Fibroblast of lung (primary cell): ENCODE results near the gene CLSTN1. TPM values are rescaled to one million over a fixed set of nuclear protein-coding genes. Genes with fewer than 3 reads are reported as not detected.

Experiments
- DNase-seq, 2 donors: peaks; one replicate each; pipeline versions ENCODE4 v3.0.0 to v3.0.0-alpha.2; 2010; ENCODE audit warnings: low read depth in 2 of 2
- H2AFZ ChIP-seq: 2 replicates; pipeline ENCODE4 v1.5.1; 2012; ENCODE audit warnings: low read length, control low read depth, inconsistent platforms
- H3K27ac ChIP-seq: 2 replicates; pipeline ENCODE4 v1.5.1; 2011; ENCODE audit warnings: low read length, control low read depth; ENCODE audit not compliant: insufficient read depth
- H3K27me3 ChIP-seq: 2 replicates; pipeline ENCODE4 v1.5.1; 2011; ENCODE audit warnings: mild to moderate bottlenecking, low read length; ENCODE audit not compliant: control insufficient read depth, insufficient read depth
- H3K36me3 ChIP-seq: 2 replicates; pipeline ENCODE4 v1.5.1; 2011; ENCODE audit warnings: low read length; ENCODE audit not compliant: control insufficient read depth, insufficient read depth
- H3K4me1 ChIP-seq: 2 replicates; pipeline ENCODE4 v1.5.1; 2011; ENCODE audit warnings: low read length; ENCODE audit not compliant: control insufficient read depth, insufficient read depth; ENCODE audit errors: extremely low read depth
- H3K4me2 ChIP-seq: 2 replicates; pipeline ENCODE4 v1.5.1; 2011; ENCODE audit warnings: low read length, control low read depth; ENCODE audit not compliant: insufficient read depth; ENCODE audit errors: extremely low read depth
- H3K4me3 ChIP-seq, 4 experiments: fragments of 200-600 bp in 1 of 4; sonication (generic) in 1 of 4; replicated peaks in 1 of 4; 2 replicates each; pipeline ENCODE4 v1.5.1; 2011 to 2016; ENCODE audit warnings: low read length in 4 of 4, low read depth in 3 of 4, mild to moderate bottlenecking in 3 of 4, control low read depth in 2 of 4, inconsistent platforms in 1 of 4, mixed read lengths in 1 of 4; ENCODE audit not compliant: insufficient read depth in 1 of 4; ENCODE audit errors: control extremely low read depth in 1 of 4
- H3K79me2 ChIP-seq: 2 replicates; pipeline ENCODE4 v1.5.1; 2012; ENCODE audit warnings: mild to moderate bottlenecking, low read length, inconsistent platforms; ENCODE audit not compliant: control insufficient read depth, insufficient read depth
- H3K9ac ChIP-seq: 2 replicates; pipeline ENCODE4 v1.5.1; 2011; ENCODE audit warnings: mild to moderate bottlenecking, low read length, control low read depth; ENCODE audit not compliant: insufficient read depth
- H3K9me3 ChIP-seq: 2 replicates; pipeline ENCODE4 v1.5.1; 2012; ENCODE audit warnings: low read depth, low read length; ENCODE audit not compliant: control insufficient read depth, insufficient read depth
- H4K20me1 ChIP-seq: 2 replicates; pipeline ENCODE4 v1.5.1; 2011; ENCODE audit warnings: low read length; ENCODE audit not compliant: control insufficient read depth, insufficient read depth; ENCODE audit errors: extremely low read depth
- EZH2 ChIP-seq: IDR thresholded peaks from 2 replicates; pipeline ENCODE4 v1.5.1; 2012; ENCODE audit warnings: low read length, control low read depth, mild to moderate bottlenecking; ENCODE audit errors: missing control alignments
- polyA plus RNA-seq, 2 donors: library from polyadenylated mRNA; depleted of rRNA in 1 of 2; stranded (reverse) in 1 of 2; unstranded in 1 of 2; fragments of >200 nt; gene quantifications; 2 replicates each; pipeline ENCODE4 v1.2.1, GENCODE V29; 2011 to 2012; ENCODE audit warnings: missing spikeins in 1 of 2
- total RNA-seq: library from RNA; depleted of rRNA; stranded (reverse); fragments of >200 nt; gene quantifications from 2 replicates; pipeline ENCODE4 v1.2.1, GENCODE V29; 2014
- TF ChIP-seq, protein P1 (sequence below), 2 donors: IDR thresholded peaks in 1 of 2; conservative IDR thresholded peaks in 1 of 2; 1 replicate in 1 of 2; 2 replicates in 1 of 2; pipeline ENCODE4 v1.5.1; 2011 to 2012; ENCODE audit warnings: low read length in 2 of 2, control low read depth in 1 of 2, inconsistent platforms in 1 of 2, low read depth in 1 of 2, mild to moderate bottlenecking in 1 of 2

The CLSTN1 gene
- total and polyA plus RNA-seq, 2 donors (not counting 1 experiment from before 2014, with no cell fraction given), result 57.4 to 115 TPM

DNA sequence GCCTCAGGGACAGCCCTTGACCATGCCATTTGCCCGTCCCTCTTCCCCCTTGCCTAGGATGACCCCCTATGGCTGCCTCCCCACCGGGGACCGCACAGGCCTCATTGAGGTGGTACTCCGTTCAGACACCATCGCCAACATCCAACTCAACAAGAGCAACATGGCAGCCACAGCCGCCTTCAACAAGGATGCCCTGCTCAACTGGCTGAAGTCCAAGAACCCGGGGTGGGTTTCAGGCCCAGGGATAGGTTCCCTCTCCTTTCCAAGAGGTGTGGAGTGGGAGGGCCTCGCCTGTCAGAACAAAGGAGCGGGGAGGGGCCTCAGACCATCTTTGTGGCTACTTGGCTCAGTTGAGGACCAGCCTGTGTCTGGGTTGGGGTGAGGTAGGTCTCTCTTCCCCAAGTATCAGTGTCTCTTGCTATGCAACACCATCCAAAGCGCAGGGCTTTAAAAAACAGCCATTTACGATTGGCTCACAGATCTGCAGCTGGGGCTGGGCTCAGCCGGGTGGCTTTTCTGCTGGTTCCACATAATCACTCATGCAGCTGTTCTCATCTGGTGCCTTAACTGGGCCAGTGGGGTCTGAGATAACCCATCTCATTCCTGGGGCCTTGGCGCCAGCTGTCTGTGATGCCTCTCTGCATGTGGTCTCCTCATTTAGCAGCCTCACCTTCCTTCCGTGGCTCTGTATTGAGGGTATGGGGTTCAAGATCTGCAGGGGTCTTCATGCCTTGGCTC is 100.5 kb downstream of the CLSTN1 start:
- DNase-seq, result no peak
- no peak overlapping the region for H3K27ac ChIP-seq
- peaks cover 10% of the 10 kb centered on the region for H3K36me3 ChIP-seq

DNA sequence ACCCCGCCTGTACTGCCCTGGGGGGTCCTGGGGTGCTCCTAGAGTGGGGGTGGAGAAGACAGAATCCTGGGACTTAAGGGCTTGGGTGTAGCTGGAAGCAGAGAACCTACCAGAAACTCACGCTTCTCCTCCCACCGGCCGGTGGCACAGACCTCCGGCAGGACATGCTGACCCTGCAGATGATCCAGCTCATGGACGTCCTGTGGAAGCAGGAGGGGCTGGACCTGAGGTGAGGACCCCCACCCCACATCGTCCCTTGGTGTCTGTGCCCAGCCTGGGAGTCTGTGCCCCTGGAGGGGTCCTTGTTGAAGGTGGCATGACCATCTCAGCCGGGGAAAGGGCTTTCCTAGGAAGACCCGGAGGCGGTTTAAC is 101.4 kb downstream of the CLSTN1 start:
- Histone ChIP-seq H4K20me1 (no peaks in the 10 kb centered on the region), H3K79me2 (no peaks in the 10 kb centered on the region), H3K9me3 (no peaks in the 10 kb centered on the region), H2AFZ (no peak overlapping the region), H3K27ac (no peak overlapping the region), H3K9ac (no peak overlapping the region), H3K36me3 (peaks cover 10% of the 10 kb centered on the region), H3K4me3 (no peak overlapping the region), H3K27me3 (no peaks in the 10 kb centered on the region), H3K4me2 (no peak overlapping the region), H3K4me1 (peaks cover 7% of the 10 kb centered on the region)
- no peak for DNase-seq
- TF ChIP-seq EZH2, result no peak

More for the DNA sequence above, 100.5 kb downstream of the CLSTN1 start:
- Histone ChIP-seq H3K79me2 (no peaks in the 10 kb centered on the region), H3K4me3 (no peak overlapping the region), H3K9ac (no peak overlapping the region), H4K20me1 (no peaks in the 10 kb centered on the region), H2AFZ (no peak overlapping the region), H3K27me3 (no peaks in the 10 kb centered on the region), H3K4me1 (peaks cover 7% of the 10 kb centered on the region), H3K9me3 (no peaks in the 10 kb centered on the region), H3K4me2 (no peak overlapping the region)
- TF ChIP-seq, protein P1, sequence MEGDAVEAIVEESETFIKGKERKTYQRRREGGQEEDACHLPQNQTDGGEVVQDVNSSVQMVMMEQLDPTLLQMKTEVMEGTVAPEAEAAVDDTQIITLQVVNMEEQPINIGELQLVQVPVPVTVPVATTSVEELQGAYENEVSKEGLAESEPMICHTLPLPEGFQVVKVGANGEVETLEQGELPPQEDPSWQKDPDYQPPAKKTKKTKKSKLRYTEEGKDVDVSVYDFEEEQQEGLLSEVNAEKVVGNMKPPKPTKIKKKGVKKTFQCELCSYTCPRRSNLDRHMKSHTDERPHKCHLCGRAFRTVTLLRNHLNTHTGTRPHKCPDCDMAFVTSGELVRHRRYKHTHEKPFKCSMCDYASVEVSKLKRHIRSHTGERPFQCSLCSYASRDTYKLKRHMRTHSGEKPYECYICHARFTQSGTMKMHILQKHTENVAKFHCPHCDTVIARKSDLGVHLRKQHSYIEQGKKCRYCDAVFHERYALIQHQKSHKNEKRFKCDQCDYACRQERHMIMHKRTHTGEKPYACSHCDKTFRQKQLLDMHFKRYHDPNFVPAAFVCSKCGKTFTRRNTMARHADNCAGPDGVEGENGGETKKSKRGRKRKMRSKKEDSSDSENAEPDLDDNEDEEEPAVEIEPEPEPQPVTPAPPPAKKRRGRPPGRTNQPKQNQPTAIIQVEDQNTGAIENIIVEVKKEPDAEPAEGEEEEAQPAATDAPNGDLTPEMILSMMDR (conservative IDR thresholded peaks at IDR 0.05 in 1 of 2, IDR thresholded peaks at IDR 0.05 in 1 of 2; ENCODE audit: low read depth in 1 of 2, low read length in 2 of 2), result no peak
- no peak for TF ChIP-seq EZH2

DNA sequence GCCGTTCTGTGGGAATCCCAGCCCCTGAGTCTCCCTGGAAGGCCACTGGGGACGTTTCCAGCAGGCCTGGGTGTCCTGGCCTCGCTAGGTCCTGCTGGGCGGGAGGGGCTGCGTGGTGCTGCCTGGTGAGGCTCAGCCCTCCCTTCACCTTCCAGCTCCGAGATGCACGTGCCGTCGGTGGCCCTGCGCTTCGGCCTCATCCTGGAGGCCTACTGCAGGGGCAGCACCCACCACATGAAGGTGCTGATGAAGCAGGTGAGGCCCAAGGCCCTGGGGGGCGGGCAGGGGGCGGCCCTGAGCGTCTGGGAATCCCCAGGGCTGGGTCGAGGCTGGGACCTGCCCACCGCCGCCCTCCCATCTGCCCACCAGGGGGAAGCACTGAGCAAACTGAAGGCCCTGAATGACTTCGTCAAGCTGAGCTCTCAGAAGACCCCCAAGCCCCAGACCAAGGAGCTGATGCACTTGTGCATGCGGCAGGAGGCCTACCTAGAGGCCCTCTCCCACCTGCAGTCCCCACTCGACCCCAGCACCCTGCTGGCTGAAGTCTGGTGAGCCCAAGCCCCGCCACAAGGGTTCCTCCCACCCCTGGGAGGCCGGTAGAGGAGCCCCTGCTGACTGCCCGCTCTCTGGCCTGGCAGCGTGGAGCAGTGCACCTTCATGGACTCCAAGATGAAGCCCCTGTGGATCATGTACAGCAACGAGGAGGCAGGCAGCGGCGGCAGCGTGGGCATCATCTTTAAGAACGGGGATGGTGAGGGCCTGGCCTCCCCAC is 102.0 kb downstream of the CLSTN1 start:
- no peaks in the 10 kb centered on the region for H3K27me3 ChIP-seq
- H3K9ac ChIP-seq, result no peak overlapping the region
- TF ChIP-seq EZH2, result no peak
- TF ChIP-seq, protein P1 (conservative IDR thresholded peaks at IDR 0.05 in 1 of 2, IDR thresholded peaks at IDR 0.05 in 1 of 2; ENCODE audit: low read depth in 1 of 2, low read length in 2 of 2), result peak; percentile 48 to 57
- no peak overlapping the region for H2AFZ ChIP-seq
- DNase-seq, result peak in 1 of 2 donors; percentile 14
- peaks cover 10% of the 10 kb centered on the region for H3K36me3 ChIP-seq
- peaks cover 7% of the 10 kb centered on the region for H3K4me1 ChIP-seq
- H3K27ac ChIP-seq, result no peak overlapping the region
- H3K9me3 ChIP-seq, result no peaks in the 10 kb centered on the region
- no peak overlapping the region for H3K4me3 ChIP-seq
- H3K4me2 ChIP-seq, result no peak overlapping the region
- no peaks in the 10 kb centered on the region for H3K79me2 ChIP-seq
- H4K20me1 ChIP-seq, result no peaks in the 10 kb centered on the region
